NCI-H2227 (cell line): ENCODE results near the gene PGM5.
"Not testable (repeated sequence)": the region's sequence is repeated elsewhere in the genome, so short reads cannot be mapped to it uniquely, and the experiment has no call there.

Source experiments
- DNase-seq: peaks from one replicate; lab custom pipeline; 2025; ENCODE audit not compliant: unreplicated experiment; lab: John Stamatoyannopoulos, UW

PGM5 gene

DNA sequence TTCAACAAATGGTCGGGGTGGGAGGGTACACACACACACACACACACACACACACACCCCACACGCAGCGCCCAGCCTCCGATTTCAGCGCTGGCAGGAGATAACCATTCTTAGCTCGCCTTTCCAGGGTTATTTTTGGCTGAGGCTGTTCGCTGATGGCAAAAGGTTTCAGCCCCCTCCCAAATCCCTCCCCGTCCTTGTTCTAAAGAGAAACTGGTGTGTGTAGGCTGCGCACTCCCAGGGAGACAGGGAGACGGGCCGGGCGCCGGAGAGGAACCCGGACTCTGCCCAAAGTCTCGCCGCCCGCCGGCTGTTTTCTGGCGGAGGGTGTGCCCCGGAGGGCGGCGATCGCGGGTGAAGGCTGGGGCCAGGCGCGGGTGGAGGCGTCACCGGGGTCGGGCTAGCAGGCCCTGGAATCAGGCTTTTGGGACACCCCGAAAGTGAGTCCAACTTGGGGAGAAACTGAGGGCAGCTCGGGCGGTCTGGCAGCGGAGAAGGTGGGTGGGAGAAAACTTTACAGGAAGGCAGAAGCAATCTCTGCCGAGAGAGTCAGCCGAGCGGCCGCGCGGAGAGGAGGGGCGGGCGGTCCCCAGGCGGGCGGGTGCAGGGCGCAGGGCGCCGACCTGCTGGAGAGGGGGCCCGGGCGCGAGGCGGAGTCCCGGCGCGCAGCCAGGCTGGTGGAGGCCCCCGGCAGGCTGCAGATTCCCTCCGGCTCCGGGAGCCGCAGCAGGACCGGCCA, at the start of gene PGM5:
PGM5 (plus strand) TSS at position 232 of the 739 bp plus-strand sequence. CDS start 517 bp downstream, outside the sequence.
- DNase-seq = not testable (repeated sequence)

GRCh38 chr9:68307127-68307526, 49.3 kb upstream of the PGM5 start:
- not testable (repeated sequence) for DNase-seq

DNA sequence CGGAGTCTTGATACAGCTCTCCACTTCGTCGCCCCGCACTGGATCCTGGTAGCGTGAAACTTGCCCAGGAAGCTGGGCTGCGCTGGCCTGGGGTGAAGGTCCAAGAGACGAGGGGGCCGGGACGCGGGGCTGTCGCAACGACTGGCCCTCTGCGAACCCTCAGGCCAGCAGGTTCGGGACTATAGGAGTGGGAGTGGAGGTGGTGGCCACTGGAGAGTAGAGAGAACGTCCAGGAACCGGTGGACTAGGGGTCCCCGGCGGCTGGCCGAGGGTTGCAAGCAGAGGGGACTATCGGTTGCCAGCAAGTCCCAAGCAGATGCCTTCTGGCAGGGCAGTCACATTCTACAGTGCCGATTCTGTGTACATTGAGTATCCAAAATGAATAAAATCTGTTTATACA, 48.8 kb upstream of the PGM5 start:
- not testable (repeated sequence) for DNase-seq

GRCh38 chr9:68311208-68311607, 45.2 kb upstream of the PGM5 start:
- DNase-seq = not testable (repeated sequence)

- not testable (repeated sequence) for DNase-seq
These were observed 38.2 kb upstream of the PGM5 start for GRCh38 chr9:68318209-68318608.

DNA sequence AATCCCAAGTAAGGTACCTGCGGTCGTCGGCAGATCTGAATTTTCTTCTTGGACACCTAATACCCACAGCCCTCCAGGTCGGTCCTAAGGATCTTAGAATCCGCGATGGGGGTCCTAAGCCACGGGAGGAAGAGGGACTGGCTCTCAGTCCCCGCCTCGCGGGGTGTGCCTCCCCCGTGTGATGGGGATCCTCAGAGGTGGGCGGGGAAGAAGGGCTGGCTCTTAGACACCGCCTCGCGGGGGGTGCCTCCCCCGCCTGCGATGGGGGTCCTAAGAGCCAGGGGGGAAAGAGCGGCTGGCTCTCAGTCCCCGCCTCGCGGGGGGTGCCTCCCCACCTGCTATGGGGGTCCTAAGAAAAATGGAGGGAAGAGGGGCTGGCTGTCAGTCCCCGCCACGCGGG, 32.7 kb upstream of the PGM5 start:
- DNase-seq = not testable (repeated sequence)

DNA sequence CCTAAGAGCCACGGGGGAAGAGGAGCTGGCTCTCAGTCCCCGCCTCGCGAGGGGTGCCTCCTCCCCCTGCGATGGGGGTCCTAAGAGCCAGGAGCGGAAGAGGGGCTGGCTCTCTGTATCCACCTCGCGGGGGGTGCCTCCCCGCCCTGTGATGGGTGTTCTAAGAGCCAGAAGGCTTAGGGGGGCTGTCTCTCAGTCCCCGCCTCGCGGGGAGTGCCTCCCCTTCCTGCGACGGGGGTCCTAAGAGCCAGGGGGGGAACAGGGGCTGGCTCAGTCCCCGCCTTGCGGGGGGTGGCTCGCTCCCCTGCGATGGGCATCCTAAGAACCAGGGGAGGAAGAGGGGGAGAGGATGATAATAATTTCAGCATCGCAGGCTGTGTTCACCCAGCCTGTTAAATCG, 31.9 kb upstream of the PGM5 start:
- DNase-seq = not testable (repeated sequence)

DNA sequence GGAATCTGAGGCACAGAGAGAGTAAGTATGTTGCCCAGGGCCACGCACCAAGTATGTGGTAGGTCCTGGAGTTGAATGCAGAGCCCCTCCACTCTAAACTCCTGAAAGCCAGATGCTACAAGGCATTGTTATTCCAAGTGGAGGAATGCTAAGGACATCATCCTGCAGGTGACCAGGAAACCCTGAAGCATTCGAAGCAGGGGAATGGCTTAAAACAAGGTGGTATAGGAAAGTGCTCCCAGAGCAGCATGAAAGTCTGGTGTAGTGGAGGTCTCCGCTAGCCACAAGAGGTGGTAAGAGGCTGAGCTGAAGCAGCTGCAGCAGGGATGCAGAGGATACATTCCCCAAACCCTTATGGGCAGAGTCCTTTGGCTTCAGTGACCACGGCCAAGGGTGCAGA, 27.3 kb upstream of the PGM5 start:
- DNase-seq = not testable (repeated sequence)

DNA sequence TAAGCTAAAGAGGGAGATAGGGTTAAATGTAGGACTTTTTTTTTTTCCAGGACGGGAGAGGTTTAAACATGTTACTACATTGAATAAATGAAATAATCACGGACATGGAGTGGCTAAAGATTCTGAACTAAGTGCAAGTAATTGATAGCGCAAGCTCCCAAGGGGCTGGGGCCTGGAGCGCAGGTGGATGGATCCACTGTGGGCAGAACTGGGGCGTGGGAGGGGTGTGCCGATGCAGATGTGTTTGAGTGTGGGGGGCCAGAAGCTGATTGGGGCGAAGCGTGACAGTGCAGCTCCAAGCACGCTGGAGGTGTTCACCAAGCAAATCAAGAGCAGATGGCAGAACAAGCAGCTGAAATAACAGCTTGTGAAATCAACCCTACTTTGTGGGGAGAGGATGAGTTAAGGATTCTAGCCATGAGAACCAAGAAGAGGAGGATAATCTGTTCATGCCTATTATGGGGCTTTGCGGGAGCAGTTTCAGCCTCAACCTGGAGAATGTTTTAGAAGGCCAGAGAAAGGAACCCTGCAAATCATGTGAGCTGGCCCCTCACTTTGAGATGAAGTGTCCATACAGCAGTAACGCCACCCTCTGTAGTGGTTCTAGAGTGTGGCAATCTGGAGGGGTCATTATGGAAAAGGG, 25.8 kb upstream of the PGM5 start:
- not testable (repeated sequence) for DNase-seq

DNA sequence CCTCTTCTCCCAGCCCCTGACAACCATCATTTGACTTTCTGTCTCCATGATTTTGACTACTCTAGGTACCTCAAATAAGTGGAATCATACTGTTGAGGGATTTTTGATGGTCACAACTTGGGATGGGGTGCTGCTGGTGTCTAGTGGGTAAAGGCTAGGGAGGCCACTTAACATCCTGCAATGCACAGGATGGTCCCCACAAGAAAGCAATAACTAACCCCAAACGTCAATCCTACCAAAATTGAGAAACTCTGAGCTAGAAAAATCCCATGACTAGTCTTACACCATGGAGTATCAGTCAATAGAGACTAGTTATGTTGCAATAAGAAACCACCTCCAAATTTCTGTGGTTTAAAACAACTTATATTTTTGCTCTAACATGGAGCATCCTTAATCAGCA, 24.3 kb upstream of the PGM5 start:
- DNase-seq = not testable (repeated sequence)

GRCh38 chr9:68335935-68336334, 20.5 kb upstream of the PGM5 start:
- DNase-seq = not testable (repeated sequence)

GRCh38 chr9:68336639-68337339, 19.6 kb upstream of the PGM5 start:
- DNase-seq = not testable (repeated sequence)

DNA sequence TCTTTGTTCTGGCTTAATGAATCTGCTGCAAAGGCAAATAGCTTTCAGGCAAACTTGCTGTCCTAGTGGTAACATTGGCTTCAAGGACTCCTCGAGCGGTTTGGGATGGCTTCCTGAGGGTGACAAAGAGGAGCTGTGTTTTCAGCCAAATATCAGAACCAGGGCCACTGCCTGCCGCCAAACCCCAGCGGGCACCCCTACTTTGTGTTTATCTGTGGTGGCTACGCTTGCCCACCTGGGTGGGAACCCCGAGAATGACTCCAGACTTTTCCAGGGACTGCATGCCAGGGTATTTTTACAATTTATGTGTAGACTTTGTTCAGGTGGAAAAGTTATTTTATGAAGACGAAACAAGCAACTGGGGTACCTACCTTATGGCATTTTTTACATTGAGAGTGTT, 18.4 kb upstream of the PGM5 start:
- DNase-seq = not testable (repeated sequence)

GRCh38 chr9:68342265-68343025, 14.0 kb upstream of the PGM5 start:
- not testable (repeated sequence) for DNase-seq

GRCh38 chr9:68343242-68343641, 13.2 kb upstream of the PGM5 start:
- DNase-seq = not testable (repeated sequence)

- not testable (repeated sequence) for DNase-seq
These were observed 12.4 kb upstream of the PGM5 start for GRCh38 chr9:68343992-68344391.

DNA sequence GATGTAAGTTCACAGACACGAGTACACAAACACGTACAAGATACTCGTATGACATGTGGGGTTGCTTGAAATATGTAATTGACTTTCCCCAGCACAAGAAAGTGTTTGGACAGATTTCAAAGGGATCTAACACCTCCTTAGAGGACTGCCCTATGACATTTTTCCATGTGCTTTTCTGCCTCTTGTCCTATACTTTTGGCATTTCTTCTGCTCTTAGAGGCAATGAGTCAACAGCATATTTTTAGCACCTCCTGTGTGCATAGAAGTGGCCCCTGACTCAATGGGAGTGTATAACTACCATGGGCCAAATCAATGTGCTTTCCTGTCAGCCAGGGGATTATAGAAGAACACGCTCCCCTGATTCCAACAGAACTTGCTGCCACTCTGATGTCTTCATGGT, 4.7 kb upstream of the PGM5 start:
- DNase-seq = not testable (repeated sequence)

- DNase-seq = not testable (repeated sequence)
These were observed 425 bp upstream of the PGM5 start for GRCh38 chr9:68355993-68356379.

DNA sequence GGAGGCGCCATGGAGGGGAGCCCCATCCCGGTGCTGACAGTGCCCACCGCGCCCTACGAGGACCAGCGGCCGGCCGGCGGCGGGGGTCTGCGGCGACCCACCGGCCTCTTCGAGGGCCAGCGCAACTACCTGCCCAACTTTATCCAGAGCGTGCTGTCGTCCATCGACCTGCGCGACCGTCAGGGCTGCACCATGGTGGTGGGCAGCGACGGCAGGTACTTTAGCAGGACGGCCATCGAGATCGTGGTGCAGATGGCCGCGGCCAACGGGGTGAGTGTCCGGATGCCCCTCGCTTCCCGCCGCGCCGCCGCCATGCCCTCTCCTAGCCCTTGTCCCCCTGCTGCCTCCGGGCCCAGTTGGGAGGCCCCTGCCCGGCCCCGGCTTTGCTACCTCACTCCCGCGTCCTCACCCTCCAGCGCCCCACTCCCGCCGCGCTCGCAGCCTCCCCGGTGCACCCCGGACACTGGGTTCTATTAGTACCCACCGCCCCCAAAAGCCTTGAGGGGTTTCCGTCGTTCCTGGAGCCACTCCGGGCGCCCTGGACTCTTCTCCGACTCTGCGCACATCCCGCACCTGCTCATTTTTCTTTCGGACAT, 806 bp downstream of the PGM5 start:
- DNase-seq = not testable (repeated sequence)

DNA sequence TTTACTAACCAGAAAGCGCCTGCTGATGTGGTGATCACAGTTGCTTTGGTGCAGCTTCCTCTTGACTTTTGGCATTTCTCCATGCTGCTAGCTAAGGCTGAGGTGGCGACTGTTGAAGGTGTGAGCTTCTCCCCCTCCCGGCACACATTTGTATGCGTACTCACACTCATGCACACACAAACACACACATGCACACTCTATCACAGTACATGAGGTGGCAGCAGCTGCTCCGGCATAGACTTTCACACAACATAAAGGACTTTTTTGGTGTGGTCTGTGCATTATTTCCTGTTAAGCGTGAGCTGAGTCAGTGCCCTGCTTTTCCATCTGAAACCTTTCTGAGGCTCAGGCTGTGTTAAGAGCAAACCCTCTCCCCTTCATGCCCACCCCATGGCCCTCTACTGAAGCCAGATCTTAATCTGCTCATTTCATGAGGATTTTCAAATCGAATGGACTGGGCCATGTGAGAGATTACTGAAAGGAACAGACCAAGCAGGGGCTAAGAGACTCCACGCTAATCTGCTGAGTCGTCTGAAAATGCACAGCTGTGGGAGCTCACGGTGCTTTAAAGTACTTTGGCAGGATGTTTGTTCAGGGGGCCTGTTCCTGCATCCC, 10.6 kb downstream of the PGM5 start:
- not testable (repeated sequence) for DNase-seq
